Coronary artery (tissue), 2 donors: ENCODE data around the gene TNS1.

ENCODE experiments used
- DNase-seq: peaks from one replicate; pipeline ENCODE4 v3.0.0-alpha.2; 2017; ENCODE audit warnings: low spot score
- H3K27ac ChIP-seq, 2 donors: fragments of 200-600 bp; sonication (generic); one replicate each; pipeline ENCODE4 v1.5.1; 2016 to 2019
- H3K4me3 ChIP-seq: fragments of 200-600 bp; sonication (generic); 2 replicates; pipeline ENCODE4 v1.5.1; 2016; ENCODE audit warnings: mild to moderate bottlenecking, moderate library complexity
- TF ChIP-seq, protein P1 (sequence below): fragments of 200-600 bp; sonication (generic); IDR thresholded peaks from one replicate; pipeline ENCODE4 v1.5.1; 2019; ENCODE audit warnings: antibody characterized with exemption

TNS1 gene

DNA sequence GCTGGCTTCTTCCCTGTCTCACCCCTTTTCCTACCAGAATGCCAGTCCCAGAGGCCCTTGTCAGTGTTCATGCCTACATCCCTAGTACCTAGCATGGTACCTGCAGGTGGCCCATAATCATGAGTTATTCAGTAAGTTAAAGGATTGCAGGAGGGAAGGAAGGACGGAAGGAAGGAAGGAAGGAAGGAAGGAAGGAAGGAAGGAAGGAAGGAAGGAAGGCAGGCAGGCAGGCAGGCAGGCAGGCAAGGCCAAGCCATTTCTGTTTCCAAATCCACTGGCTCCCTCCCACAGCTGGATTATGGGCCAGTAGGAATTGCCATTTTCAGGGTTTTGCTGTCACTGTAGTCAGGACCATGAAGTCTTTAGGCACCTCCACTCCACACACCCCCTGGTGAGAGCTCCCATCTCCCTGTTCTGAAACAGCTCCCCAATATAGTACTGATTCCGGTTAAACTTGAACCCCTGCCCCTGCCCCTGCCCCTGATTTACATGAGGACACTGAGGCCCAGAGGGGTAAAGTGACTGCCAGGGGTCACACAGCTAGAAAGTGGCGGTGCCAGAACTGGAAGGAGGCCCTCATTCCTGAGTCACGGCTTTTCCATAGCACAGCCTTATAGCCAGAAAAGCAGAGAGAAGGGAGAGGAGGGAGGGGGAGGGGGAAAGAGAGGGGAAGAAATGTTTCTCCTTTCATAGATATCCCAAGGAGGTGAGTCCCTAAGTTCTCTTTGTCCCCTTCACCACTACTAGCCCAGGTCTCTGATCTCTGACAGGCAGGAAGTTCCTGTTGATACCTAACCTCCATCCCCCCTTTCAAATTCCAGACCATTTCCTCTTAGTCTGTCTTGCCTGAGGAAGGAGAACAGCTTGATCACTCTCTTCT, 12.2 kb upstream of the TNS1 start:
- Histone ChIP-seq H3K4me3 (no peak overlapping the region), H3K27ac (peak overlapping the region in 1 of 2 donors; percentile 93)
- no peak for DNase-seq
- TF ChIP-seq, protein P1, sequence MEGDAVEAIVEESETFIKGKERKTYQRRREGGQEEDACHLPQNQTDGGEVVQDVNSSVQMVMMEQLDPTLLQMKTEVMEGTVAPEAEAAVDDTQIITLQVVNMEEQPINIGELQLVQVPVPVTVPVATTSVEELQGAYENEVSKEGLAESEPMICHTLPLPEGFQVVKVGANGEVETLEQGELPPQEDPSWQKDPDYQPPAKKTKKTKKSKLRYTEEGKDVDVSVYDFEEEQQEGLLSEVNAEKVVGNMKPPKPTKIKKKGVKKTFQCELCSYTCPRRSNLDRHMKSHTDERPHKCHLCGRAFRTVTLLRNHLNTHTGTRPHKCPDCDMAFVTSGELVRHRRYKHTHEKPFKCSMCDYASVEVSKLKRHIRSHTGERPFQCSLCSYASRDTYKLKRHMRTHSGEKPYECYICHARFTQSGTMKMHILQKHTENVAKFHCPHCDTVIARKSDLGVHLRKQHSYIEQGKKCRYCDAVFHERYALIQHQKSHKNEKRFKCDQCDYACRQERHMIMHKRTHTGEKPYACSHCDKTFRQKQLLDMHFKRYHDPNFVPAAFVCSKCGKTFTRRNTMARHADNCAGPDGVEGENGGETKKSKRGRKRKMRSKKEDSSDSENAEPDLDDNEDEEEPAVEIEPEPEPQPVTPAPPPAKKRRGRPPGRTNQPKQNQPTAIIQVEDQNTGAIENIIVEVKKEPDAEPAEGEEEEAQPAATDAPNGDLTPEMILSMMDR = no peak

- Histone ChIP-seq H3K27ac (no peak overlapping the region), H3K4me3 (no peak overlapping the region)
- TF ChIP-seq, protein P1 = no peak
- no peak for DNase-seq
Measured at GRCh38 chr2:218013289-218013688, 10.5 kb upstream of the TNS1 start.

GRCh38 chr2:218012284-218012683, 9.5 kb upstream of the TNS1 start:
- TF ChIP-seq, protein P1 = no peak
- Histone ChIP-seq H3K4me3 (no peak overlapping the region), H3K27ac (no peak overlapping the region)
- DNase-seq = no peak

DNA sequence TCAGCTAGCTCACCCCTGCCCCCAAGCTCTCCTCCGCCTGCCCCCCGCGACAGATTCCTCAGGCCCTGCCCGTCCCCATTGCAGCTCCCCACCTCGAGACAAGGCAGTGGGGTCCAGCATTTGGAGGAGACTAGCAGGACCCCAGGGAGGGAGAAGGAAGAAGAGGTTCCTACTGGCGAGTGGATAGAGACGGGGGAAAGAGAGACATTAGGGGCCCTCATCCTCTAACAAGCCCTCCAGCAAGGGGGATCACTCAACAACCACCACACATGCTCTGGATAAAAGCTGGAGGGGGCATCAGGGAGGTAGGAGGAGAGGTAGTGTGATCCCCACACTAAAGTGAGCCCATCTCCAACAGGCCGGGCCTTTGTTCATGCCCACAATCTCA, 8.9 kb upstream of the TNS1 start:
- Histone ChIP-seq H3K27ac (peak overlapping the region in 1 of 2 donors; percentile 35), H3K4me3 (no peak overlapping the region)
- TF ChIP-seq, protein P1 = no peak
- no peak for DNase-seq

- TF ChIP-seq, protein P1 = no peak
- DNase-seq = no peak
Measured at GRCh38 chr2:218010984-218011652, 8.3 kb upstream of the TNS1 start.

DNA sequence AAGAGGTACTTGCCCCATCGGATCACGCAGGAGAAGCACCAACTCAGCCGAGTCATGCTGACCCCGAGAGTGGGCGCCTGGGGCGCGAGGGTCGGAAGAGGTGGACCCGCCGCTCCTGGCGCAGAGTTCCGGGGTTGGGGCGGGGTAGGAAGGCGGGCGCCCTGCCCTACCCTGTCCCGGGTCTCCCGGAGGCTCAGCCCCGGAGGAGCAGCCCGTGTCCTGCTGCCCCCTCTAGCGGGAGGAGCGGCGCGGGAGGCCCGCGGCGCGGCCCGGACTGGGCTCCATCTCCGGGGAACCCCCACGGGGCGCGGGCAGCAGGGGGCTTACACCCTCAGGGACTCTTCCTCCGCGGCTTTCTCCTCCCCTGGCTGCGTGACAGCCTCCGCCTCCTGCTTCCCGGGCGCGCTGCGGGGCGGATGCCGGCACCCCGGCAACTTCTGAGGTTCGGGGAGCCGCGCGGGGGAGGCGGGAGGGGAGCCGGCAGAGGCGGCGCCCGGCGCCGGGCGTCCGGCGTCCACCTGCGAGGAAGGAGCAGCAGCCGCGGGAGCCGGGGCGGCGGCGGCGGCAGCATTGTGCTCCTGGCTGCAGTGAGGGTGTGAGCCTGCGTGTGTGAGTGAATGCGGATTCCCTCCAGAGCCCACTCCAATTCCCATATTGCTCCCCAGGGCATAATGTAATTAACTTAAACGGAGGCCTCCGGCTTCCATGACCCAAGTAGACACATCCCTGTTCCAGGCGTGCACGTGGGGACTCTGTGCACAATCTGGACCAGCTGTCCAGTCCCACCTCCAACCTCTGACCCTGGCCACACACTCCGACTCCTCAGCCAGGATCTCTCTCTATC, 7.6 kb upstream of the TNS1 start:
- Histone ChIP-seq H3K27ac (peak overlapping the region; percentile 24 to 59), H3K4me3 (peak overlapping the region; percentile 87)
- no peak for DNase-seq
- TF ChIP-seq, protein P1 = peak; percentile 63

More at GRCh38 chr2:218010984-218011652, 8.3 kb upstream of the TNS1 start:
- Histone ChIP-seq H3K4me3 (peak overlapping the region; percentile 87), H3K27ac (peak overlapping the region in 1 of 2 donors; percentile 59)
